Liver (tissue), 9 donors: Measurements from ENCODE around the gene TNFRSF25. TPM values are rescaled to one million over a fixed set of nuclear protein-coding genes. Genes with fewer than 3 reads are reported as not detected.
"Not testable (repeated sequence)": the region's sequence is repeated elsewhere in the genome, so short reads cannot be mapped to it uniquely, and the experiment has no call there.

Experiments
- DNase-seq: peaks from one replicate; pipeline ENCODE4 v3.0.0-alpha.2; 2017; ENCODE audit warnings: low spot score
- H3K27ac ChIP-seq, 2 donors: one replicate each; pipeline ENCODE4 v1.7.0; 2013; ENCODE audit warnings: inconsistent platforms in 2 of 2, low read length in 2 of 2, control low read depth in 1 of 2, low read depth in 1 of 2, mild to moderate bottlenecking in 1 of 2
- H3K27me3 ChIP-seq, 4 donors: one replicate each; pipeline versions ENCODE4 v1.6.1 to v1.7.0; 2013; ENCODE audit warnings: low read length in 3 of 4, inconsistent platforms in 1 of 4, mild to moderate bottlenecking in 1 of 4, moderate library complexity in 1 of 4; ENCODE audit not compliant: control insufficient read depth in 4 of 4, insufficient read depth in 4 of 4
- H3K36me3 ChIP-seq, 4 donors: one replicate each; pipeline versions ENCODE4 v1.6.1 to v1.7.0; 2013; ENCODE audit warnings: low read length in 3 of 4, mild to moderate bottlenecking in 3 of 4, low read depth in 1 of 4, moderate library complexity in 1 of 4; ENCODE audit not compliant: control insufficient read depth in 4 of 4, insufficient read depth in 3 of 4
- H3K4me1 ChIP-seq, 4 donors: one replicate each; pipeline versions ENCODE4 v1.6.1 to v1.7.0; 2013; ENCODE audit warnings: low read length in 3 of 4, mild to moderate bottlenecking in 3 of 4, moderate library complexity in 1 of 4; ENCODE audit not compliant: control insufficient read depth in 4 of 4, insufficient read depth in 4 of 4
- H3K4me3 ChIP-seq, 3 donors: one replicate each; pipeline versions ENCODE4 v1.6.1 to v1.7.0; 2013; ENCODE audit warnings: low read length in 3 of 3, control low read depth in 1 of 3, low read depth in 1 of 3, mild to moderate bottlenecking in 1 of 3
- H3K9ac ChIP-seq, 2 donors: one replicate each; pipeline ENCODE4 v1.7.0; 2013; ENCODE audit warnings: low read length in 2 of 2, mild to moderate bottlenecking in 2 of 2, moderate library complexity in 2 of 2, control low read depth in 1 of 2, low read depth in 1 of 2
- H3K9me3 ChIP-seq, 4 donors: one replicate each; pipeline versions ENCODE4 v1.6.1 to v1.7.0; 2013; ENCODE audit warnings: low read length in 3 of 4; ENCODE audit not compliant: control insufficient read depth in 4 of 4
- ATF3 ChIP-seq: IDR thresholded peaks from 2 replicates; pipeline ENCODE4 v1.6.1; 2016; ENCODE audit warnings: antibody characterized with exemption
- CTCF ChIP-seq: fragments of 150-350 bp; IDR thresholded peaks from 2 replicates; pipeline ENCODE4 v1.5.1; 2017; ENCODE audit warnings: improper control_type of control experiment, low read depth, low read length; ENCODE audit not compliant: missing input control
- EGR1 ChIP-seq, 2 donors: IDR thresholded peaks; 2 replicates each; pipeline ENCODE4 v1.6.1; 2016 to 2018; ENCODE audit warnings: antibody characterized with exemption in 2 of 2, low read depth in 2 of 2
- FOXA1 ChIP-seq: IDR thresholded peaks from 2 replicates; pipeline ENCODE4 v1.6.1; 2016; ENCODE audit warnings: antibody characterized with exemption
- FOXA2 ChIP-seq: IDR thresholded peaks from 2 replicates; pipeline ENCODE4 v1.6.1; 2016; ENCODE audit warnings: antibody characterized with exemption
- GABPA ChIP-seq, 2 donors: IDR thresholded peaks in 1 of 2; conservative IDR thresholded peaks in 1 of 2; 2 replicates each; pipeline ENCODE4 v1.6.1; 2016; ENCODE audit warnings: antibody characterized with exemption in 2 of 2, mild to moderate bottlenecking in 1 of 2, moderate library complexity in 1 of 2
- HNF4A ChIP-seq, 2 donors: conservative IDR thresholded peaks; 2 replicates each; pipeline ENCODE4 v1.6.1; 2016; ENCODE audit warnings: antibody characterized with exemption in 2 of 2, mild to moderate bottlenecking in 2 of 2
- HNF4G ChIP-seq: IDR thresholded peaks from 2 replicates; pipeline ENCODE4 v1.6.1; 2016; ENCODE audit warnings: antibody characterized with exemption
- JUND ChIP-seq, 2 donors: IDR thresholded peaks; 2 replicates each; pipeline ENCODE4 v1.6.1; 2016; ENCODE audit warnings: antibody characterized with exemption in 2 of 2
- MAX ChIP-seq: IDR thresholded peaks from 2 replicates; pipeline ENCODE4 v1.6.1; 2016; ENCODE audit warnings: antibody characterized with exemption
- NR2F2 ChIP-seq: IDR thresholded peaks from 2 replicates; pipeline ENCODE4 v1.6.1; 2016; ENCODE audit warnings: antibody characterized with exemption
- RAD21 ChIP-seq, 2 donors: IDR thresholded peaks; 2 replicates each; pipeline ENCODE4 v1.6.1; 2016; ENCODE audit warnings: antibody characterized with exemption in 2 of 2, mild to moderate bottlenecking in 2 of 2
- REST ChIP-seq: IDR thresholded peaks from 2 replicates; pipeline ENCODE4 v1.6.1; 2016; ENCODE audit warnings: antibody characterized with exemption, mild to moderate bottlenecking
- RXRA ChIP-seq, 2 donors: IDR thresholded peaks; 2 replicates each; pipeline ENCODE4 v1.6.1; 2017 to 2018; ENCODE audit warnings: antibody characterized with exemption in 2 of 2, mild to moderate bottlenecking in 1 of 2
- SP1 ChIP-seq: IDR thresholded peaks from 2 replicates; pipeline ENCODE4 v1.6.1; 2018; ENCODE audit warnings: antibody characterized with exemption, mild to moderate bottlenecking
- TAF1 ChIP-seq: conservative IDR thresholded peaks from 2 replicates; pipeline ENCODE4 v1.6.1; 2016; ENCODE audit warnings: antibody characterized with exemption, mild to moderate bottlenecking
- YY1 ChIP-seq: IDR thresholded peaks from 2 replicates; pipeline ENCODE4 v1.6.1; 2016; ENCODE audit warnings: antibody characterized with exemption, mild to moderate bottlenecking
- ZBTB33 ChIP-seq: IDR thresholded peaks from 2 replicates; pipeline ENCODE4 v1.6.1; 2016; ENCODE audit warnings: antibody characterized with exemption
- WGBS: extraction: QIAGEN DNeasy Blood & Tissue Kit; methylation state at CpG from one replicate; pipeline ENCODE4 v1.1.7; 2013; 5-methylcytosine and 5-hydroxymethylcytosine counted together
- polyA plus RNA-seq, 2 donors: library from polyadenylated mRNA; stranded (reverse) in 1 of 2; unstranded in 1 of 2; fragments of 200-250 nt in 1 of 2; fragments of >200 nt in 1 of 2; fragmentation: Nextera tagmentation in 1 of 2; extraction: Ambion mirVana in 1 of 2; gene quantifications; one replicate each; pipeline versions ENCODE4 v1.2.1 to v1.2.3, GENCODE V29; 2013 to 2015
- total RNA-seq, 2 donors: library from RNA; depleted of rRNA; stranded (reverse); fragments of >200 nt; gene quantifications; one replicate each; pipeline ENCODE4 v1.2.3, GENCODE V29; 2014
- donor health status: healthy.
- donor health status: healthy.
- donor health status: healthy.
- donor health status: healthy.
- donor health status: healthy.

The TNFRSF25 gene
- total and polyA plus RNA-seq, 4 donors, result 0.78 to 2.6 (median 2.0) TPM

GRCh38 chr1:6437012-6437700, 28.8 kb downstream of the TNFRSF25 start:
- not testable (repeated sequence) for H3K27me3 ChIP-seq, H3K9ac ChIP-seq, H3K27ac ChIP-seq, H3K4me1 ChIP-seq, H3K9me3 ChIP-seq, H3K36me3 ChIP-seq, DNase-seq, H3K4me3 ChIP-seq
- WGBS, result 60% methylated on average over 22 of the region's 22 CpGs

- H3K4me1 ChIP-seq, H3K9ac ChIP-seq, DNase-seq, H3K27ac ChIP-seq, H3K4me3 ChIP-seq, H3K36me3 ChIP-seq, H3K9me3 ChIP-seq, H3K27me3 ChIP-seq: not testable (repeated sequence)
- 76% methylated on average over 3 of the region's 3 CpGs for WGBS
Observed at GRCh38 chr1:6436277-6436676, 29.7 kb downstream of the TNFRSF25 start.

- DNase-seq, result no peak
- 81% methylated on average over 3 of the region's 3 CpGs for WGBS
- no peaks in the 10 kb centered on the region for H3K36me3 ChIP-seq
- no peak overlapping the region for H3K9ac ChIP-seq
- no peak overlapping the region for H3K4me3 ChIP-seq
- no peaks in the 10 kb centered on the region for H3K27me3 ChIP-seq
- H3K9me3 ChIP-seq, result no peaks in the 10 kb centered on the region
- TF ChIP-seq FOXA1 (no peak), FOXA2 (no peak), GABPA (IDR thresholded peaks at IDR 0.05 in 1 of 2, conservative IDR thresholded peaks at IDR 0.05 in 1 of 2) (no peak), YY1 (no peak), ZBTB33 (no peak), JUND (IDR thresholded peaks at IDR 0.05) (no peak), HNF4A (conservative IDR thresholded peaks at IDR 0.05) (no peak), ATF3 (no peak), EGR1 (IDR thresholded peaks at IDR 0.05; ENCODE audit: low read depth in 2 of 2) (no peak), CTCF (no peak), SP1 (no peak), NR2F2 (no peak), HNF4G (no peak), MAX (no peak), RAD21 (IDR thresholded peaks at IDR 0.05) (no peak), REST (no peak), TAF1 (no peak), RXRA (IDR thresholded peaks at IDR 0.05) (no peak)
- peaks cover 0 to 8% (median 4%) of the 10 kb centered on the region in 4 donors for H3K4me1 ChIP-seq
- no peak overlapping the region for H3K27ac ChIP-seq
Observed at GRCh38 chr1:6435547-6435946, 30.4 kb downstream of the TNFRSF25 start.
